Gastroesophageal sphincter (tissue), 3 donors: ENCODE data around the gene ZNF865.

Source experiments
- EP300 ChIP-seq: sonication (generic); formaldehyde crosslinking; IDR thresholded peaks from one replicate; pipeline ENCODE4 v1.6.1; 2017; ENCODE audit warnings: antibody characterized with exemption, mild to moderate bottlenecking
- POLR2A ChIP-seq, 2 donors: fragments of 450-650 bp; IDR thresholded peaks; one replicate each; pipeline ENCODE4 v1.6.1; 2017; ENCODE audit warnings: antibody characterized with exemption in 2 of 2, mild to moderate bottlenecking in 2 of 2, moderate library complexity in 1 of 2
- POLR2AphosphoS5 ChIP-seq: sonication (generic); formaldehyde crosslinking; IDR thresholded peaks from one replicate; pipeline ENCODE4 v1.6.1; 2017; ENCODE audit warnings: antibody characterized with exemption
- TF ChIP-seq, protein P1 (sequence below), 4 experiments: fragments of 200-600 bp in 2 of 4; fragments of 450-650 bp in 2 of 4; sonication (generic) in 1 of 4; IDR thresholded peaks; one replicate each; pipeline ENCODE4 v1.5.1; 2017 to 2019; ENCODE audit warnings: antibody characterized with exemption in 4 of 4, mild to moderate bottlenecking in 2 of 4, moderate library complexity in 2 of 4

DNA sequence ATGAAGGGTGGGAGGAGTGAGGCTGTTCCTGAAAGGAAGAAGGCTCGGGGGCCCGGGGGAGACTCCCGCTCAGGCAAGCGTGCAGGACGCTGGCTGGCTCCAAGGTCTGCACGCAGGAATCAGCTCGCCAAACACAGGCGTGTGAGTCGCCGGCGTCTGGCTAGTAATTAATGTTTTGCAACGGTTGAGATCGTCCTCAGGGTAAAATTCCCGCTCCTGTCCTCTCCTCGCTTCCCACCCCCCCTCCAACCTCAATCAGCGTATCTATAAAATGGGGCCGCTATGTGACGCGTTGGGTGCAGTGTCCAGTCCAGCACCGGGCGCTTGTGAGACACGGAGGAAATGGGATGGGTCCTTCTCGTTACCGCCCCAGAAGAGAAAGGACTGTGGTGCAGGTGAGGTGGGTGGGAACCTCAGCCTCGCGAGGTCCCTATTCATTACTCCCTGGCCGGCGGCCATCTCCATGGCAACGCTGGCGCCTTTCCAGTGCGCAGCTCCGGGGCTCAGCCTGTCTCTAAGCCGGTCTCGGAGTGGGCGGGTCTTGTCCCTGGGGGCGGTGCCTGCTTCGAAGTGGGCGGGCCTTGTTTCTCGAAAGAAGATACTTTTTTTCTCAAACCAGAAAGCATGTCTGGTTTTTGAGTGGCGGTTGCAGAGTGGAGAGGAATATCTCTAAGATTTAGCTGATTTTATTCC is 18.3 kb upstream of the ZNF865 start:
- TF ChIP-seq, protein P1, sequence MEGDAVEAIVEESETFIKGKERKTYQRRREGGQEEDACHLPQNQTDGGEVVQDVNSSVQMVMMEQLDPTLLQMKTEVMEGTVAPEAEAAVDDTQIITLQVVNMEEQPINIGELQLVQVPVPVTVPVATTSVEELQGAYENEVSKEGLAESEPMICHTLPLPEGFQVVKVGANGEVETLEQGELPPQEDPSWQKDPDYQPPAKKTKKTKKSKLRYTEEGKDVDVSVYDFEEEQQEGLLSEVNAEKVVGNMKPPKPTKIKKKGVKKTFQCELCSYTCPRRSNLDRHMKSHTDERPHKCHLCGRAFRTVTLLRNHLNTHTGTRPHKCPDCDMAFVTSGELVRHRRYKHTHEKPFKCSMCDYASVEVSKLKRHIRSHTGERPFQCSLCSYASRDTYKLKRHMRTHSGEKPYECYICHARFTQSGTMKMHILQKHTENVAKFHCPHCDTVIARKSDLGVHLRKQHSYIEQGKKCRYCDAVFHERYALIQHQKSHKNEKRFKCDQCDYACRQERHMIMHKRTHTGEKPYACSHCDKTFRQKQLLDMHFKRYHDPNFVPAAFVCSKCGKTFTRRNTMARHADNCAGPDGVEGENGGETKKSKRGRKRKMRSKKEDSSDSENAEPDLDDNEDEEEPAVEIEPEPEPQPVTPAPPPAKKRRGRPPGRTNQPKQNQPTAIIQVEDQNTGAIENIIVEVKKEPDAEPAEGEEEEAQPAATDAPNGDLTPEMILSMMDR (IDR thresholded peaks at IDR 0.05): no peak
- TF ChIP-seq POLR2AphosphoS5 (no peak), POLR2A (IDR thresholded peaks at IDR 0.05) (no peak), EP300 (no peak)
